SHP77 (cell line): ENCODE results near the gene ARFIP1.
"Not testable (repeated sequence)": the region's sequence is repeated elsewhere in the genome, so short reads cannot be mapped to it uniquely, and the experiment has no call there.

Source experiments
- DNase-seq, 2 experiments: peaks; one replicate each; lab custom pipeline; 2025; lab: John Stamatoyannopoulos, UW

ARFIP1 gene

DNA sequence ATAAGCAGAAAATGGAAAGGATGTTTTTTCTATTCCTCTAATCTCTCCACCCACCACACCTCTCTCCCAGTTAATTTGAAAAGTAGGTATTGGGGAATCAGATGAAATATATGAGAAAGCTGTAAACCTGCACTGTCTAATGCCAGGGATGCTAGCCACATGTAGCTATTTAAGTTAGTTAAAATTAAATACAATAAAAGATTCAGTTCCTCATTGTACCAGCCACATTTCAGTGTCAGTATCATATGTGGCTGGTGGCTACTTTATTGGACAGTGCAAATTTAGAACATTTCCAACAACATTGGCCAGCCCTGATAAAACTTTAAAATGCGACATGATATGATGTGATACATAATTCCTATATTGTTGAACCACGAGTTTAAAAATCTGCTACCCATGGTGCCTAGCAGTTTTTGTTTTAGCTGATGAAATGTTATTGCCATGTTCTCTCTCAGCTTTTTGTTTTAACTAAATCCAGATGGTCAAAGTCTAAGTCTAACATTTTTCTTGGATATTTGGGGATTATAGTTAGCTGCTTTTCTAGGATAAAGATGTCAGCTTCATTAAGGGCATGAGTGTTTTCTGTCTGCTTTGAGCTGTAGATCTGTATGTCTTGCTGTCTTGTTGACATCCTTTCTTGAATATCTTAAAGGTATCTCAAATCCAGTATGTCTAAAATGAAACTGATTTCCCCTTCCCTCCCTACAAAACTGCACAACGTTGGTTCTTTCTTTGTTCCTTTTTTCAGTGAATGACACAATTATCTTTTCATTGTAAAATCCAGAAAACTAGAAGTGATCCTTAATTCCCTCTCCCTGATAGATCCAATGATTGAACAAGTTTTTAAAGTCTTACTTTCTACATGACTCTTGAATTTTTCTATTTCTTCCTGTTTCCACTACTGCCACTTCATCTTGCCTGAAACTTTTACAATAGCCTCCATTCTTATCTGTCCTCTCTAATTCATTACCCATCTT, 6.2 kb downstream of the ARFIP1 start:
- DNase-seq = no peak

DNA sequence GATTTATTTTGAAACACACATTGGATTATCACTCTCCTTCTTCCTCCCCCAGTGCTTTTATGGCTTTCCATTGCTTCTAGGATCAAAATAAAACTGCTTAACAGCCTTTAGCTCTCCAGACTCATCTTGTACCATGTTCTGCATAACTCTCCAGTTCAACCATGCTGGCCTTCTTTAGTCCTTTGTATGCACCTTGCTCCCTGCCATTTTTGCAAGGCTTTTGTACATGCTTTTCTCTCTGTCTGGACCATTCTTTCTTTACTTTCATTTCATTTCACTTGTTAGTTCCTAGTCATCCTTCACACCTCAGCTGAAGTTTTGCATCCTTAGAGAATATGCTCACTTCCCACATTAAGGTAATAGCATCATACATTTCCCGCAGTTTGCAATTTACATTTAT, 6.9 kb downstream of the ARFIP1 start:
- DNase-seq = no peak

GRCh38 chr4:152795891-152796290, 16.1 kb downstream of the ARFIP1 start:
- no peak for DNase-seq

DNA sequence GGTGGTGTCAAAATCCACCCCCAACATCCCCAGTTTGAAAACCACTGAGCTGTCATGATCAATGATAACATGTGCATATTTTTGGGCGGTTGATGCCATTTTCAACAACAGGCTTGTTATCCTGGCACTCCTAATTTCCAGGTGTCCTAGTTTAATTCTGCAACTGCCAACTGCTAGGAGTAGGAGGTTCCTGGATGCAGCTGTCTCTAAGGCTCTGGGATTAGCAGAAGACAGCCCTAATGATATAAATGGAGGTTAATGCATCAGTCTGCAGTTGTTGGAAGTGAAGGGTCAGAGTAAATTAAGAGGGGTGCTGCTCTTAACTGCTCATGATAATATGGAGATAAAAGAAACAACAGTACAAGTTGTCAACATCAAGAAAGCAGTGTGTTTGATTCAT, 23.8 kb downstream of the ARFIP1 start:
- DNase-seq = no peak

GRCh38 chr4:152805071-152805650, 25.4 kb downstream of the ARFIP1 start:
- no peak for DNase-seq

- no peak for DNase-seq
These were observed 26.1 kb downstream of the ARFIP1 start for GRCh38 chr4:152805818-152806217.

DNA sequence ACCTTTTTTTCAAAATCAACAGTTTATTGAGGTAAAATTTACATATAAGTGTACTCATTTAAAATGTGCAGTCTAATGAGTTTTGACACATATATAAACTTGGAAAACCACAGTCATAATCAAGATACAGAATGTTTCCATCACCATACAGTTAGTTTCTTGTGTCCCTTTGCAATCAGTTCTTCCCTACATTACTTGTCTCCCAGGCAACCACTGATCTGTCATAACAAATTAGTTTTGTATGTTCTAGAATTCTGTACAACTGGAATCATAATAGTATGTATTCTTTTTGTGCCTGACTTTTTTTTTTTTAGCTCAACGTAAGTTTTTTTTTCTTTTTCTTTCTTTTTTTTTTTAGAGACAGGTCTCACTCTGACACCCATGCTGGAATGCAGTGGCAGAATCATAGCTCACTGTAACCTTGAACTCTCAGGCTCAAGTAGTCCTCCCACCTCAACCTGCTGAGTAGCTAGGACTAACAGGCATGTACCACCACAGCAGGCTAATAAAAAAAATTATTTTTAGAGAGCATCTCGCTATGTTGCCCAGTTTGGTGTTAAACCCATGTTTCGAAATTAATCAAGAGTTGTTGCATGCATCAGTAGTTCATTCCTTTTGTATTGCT, 26.9 kb downstream of the ARFIP1 start:
- no peak for DNase-seq

GRCh38 chr4:152807294-152807829, 27.6 kb downstream of the ARFIP1 start:
- DNase-seq = no peak

GRCh38 chr4:152808670-152809069, 28.9 kb downstream of the ARFIP1 start:
- DNase-seq = no peak

- no peak for DNase-seq
These were observed 31.0 kb downstream of the ARFIP1 start for GRCh38 chr4:152810715-152811287.

DNA sequence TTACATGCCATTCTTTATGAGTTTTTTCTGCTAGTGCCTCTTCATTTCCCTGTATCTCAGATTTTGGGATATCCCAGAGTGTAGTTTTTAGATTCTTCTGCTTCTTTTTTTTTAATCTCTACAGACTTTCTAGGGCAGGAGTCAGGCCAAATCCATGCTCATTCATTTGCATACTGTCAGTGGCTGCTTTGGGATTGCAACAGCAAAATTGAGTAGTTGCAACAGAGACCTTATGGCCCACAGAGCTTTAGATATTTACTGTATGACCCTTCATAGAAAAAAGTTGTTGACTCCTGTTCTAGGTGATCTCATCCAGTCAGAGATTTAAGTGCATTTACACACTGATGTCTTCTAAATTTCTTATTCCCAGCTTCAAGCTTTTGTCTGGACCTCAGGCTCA, 35.3 kb downstream of the ARFIP1 start:
- DNase-seq = no peak

- DNase-seq = no peak
These were observed 37.6 kb downstream of the ARFIP1 start for GRCh38 chr4:152817331-152817730.

GRCh38 chr4:152819026-152819645, 39.4 kb downstream of the ARFIP1 start:
- DNase-seq = no peak

DNA sequence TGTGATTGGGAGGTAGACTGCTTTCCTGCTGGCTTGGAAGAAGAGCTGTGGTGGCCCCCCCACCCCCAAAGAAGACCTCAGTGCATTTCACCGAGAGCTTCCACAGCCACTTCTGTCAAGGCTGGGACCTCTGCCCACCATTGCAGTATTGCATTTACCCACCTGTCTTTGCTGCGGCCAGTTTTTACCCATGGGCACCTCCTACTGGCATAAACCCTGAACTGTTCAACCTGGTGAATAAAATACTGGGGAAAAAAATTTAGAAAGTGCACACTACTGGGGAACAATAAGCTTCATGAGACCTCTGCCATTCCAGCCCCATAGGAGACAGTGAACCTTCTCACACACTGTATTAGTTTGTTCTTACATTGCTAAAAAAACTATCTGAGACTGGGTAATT, 40.3 kb downstream of the ARFIP1 start:
- DNase-seq = no peak

DNA sequence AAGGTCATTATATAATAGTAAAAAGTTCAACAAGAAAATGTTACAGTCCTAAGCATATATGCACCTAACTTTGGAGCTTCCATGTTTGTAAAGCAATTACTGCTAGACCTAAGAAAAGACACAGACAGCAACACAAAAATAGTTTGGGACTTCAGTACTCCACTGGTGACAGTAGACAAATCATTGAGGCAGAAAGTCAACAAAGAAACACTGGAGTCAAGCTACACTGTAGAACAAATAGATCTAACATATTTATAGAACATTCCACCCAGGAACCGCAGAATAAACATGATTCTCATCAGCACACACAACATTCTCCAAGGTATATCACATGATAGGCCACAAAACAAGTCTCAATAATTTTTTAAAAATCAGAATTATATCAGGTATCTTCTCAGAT, 42.6 kb downstream of the ARFIP1 start:
- no peak for DNase-seq

- DNase-seq = no peak
These were observed 44.8 kb downstream of the ARFIP1 start for GRCh38 chr4:152824561-152824960.

GRCh38 chr4:152825336-152825735, 45.6 kb downstream of the ARFIP1 start:
- DNase-seq = no peak

- no peak for DNase-seq
These were observed 48.4 kb downstream of the ARFIP1 start for GRCh38 chr4:152828122-152828521.

- no peak for DNase-seq
These were observed 51.7 kb downstream of the ARFIP1 start for GRCh38 chr4:152831416-152831815.

DNA sequence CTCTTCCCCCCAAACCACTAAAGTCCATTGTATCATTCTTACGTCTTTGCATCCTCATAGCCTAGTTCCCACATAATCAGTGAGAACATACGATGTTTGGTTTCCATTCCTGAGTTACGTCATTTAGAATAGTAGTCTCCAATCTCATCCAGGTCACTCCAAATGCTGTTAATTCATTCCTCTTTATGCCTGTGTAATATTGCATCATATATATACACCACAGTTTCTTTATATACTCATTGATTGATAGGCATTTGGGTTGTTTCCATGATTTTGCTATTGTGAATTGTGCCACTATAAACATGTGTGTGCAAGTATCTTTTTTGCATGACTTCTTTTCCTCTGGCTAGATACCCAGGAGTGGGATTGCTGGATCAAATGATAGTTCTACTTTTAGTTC, 57.2 kb downstream of the ARFIP1 start:
- DNase-seq = no peak

- not testable (repeated sequence) for DNase-seq
These were observed 60.0 kb downstream of the ARFIP1 start for GRCh38 chr4:152839729-152840128.
